GM21515 (cell line): ENCODE results near the gene GAS6.

Experiments
- ATAC-seq: cut with Tn5 transposase; IDR thresholded peaks from one replicate; pipeline ENCODE4 v1.9.1; 2021; ENCODE audit not compliant: unreplicated experiment

The GAS6 gene

GRCh38 chr13:113888701-113889330 lies 24.9 kb upstream of the GAS6 start:
- no peak for ATAC-seq

- ATAC-seq, result no peak
Measured at GRCh38 chr13:113887700-113888201, 23.9 kb upstream of the GAS6 start.

- ATAC-seq, result no peak
Measured at GRCh38 chr13:113886561-113887112, 22.8 kb upstream of the GAS6 start.

- no peak for ATAC-seq
Measured at GRCh38 chr13:113884821-113885220, 20.9 kb upstream of the GAS6 start.

GRCh38 chr13:113883921-113884804 lies 20.3 kb upstream of the GAS6 start:
- ATAC-seq, result no peak

GRCh38 chr13:113883314-113883811 lies 19.5 kb upstream of the GAS6 start:
- ATAC-seq, result no peak

GRCh38 chr13:113882716-113883115 lies 18.8 kb upstream of the GAS6 start:
- ATAC-seq, result no peak

- no peak for ATAC-seq
Measured at GRCh38 chr13:113882267-113882630, 18.4 kb upstream of the GAS6 start.

- ATAC-seq, result no peak
Measured at GRCh38 chr13:113881614-113882266, 17.9 kb upstream of the GAS6 start.

- no peak for ATAC-seq
Measured at GRCh38 chr13:113880651-113881611, 17.1 kb upstream of the GAS6 start.

- no peak for ATAC-seq
Measured at GRCh38 chr13:113879494-113880360, 15.9 kb upstream of the GAS6 start.

GRCh38 chr13:113879017-113879416 lies 15.1 kb upstream of the GAS6 start:
- no peak for ATAC-seq

- no peak for ATAC-seq
Measured at GRCh38 chr13:113877149-113877990, 13.5 kb upstream of the GAS6 start.

GRCh38 chr13:113876346-113877148 lies 12.7 kb upstream of the GAS6 start:
- ATAC-seq, result no peak

GRCh38 chr13:113875837-113876281 lies 12.0 kb upstream of the GAS6 start:
- no peak for ATAC-seq

- ATAC-seq, result no peak
Measured at GRCh38 chr13:113875429-113875815, 11.5 kb upstream of the GAS6 start.
